ENCODE measurements around the gene PVR.
A peak's percentile ranks its signal among the peaks of the same experiment; 100 is the strongest.
"Not testable (repeated sequence)": the region's sequence is repeated elsewhere in the genome, so short reads cannot be mapped to it uniquely, and the experiment has no call there.

PVR gene

DNA sequence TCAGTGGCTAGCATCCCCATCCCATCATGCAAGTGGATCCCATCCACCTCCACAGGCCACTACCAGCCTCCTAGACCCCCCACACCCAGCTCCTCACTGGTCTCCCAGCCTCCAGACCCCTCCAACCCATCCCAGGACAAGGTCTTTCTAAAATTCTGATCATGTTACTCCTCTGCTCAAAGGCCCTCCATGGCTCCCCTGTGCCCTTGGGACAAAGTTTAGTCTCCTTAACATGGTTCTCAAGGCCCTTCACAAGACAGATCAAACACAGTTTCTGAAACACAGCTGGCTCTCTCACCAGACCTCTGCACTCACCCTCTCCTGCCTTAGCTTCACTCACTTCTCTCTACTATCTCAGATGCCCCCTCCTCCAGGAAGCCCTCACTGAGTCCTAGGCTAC is 36.8 kb downstream of the PVR start:
- DNase-seq = no peak

DNA sequence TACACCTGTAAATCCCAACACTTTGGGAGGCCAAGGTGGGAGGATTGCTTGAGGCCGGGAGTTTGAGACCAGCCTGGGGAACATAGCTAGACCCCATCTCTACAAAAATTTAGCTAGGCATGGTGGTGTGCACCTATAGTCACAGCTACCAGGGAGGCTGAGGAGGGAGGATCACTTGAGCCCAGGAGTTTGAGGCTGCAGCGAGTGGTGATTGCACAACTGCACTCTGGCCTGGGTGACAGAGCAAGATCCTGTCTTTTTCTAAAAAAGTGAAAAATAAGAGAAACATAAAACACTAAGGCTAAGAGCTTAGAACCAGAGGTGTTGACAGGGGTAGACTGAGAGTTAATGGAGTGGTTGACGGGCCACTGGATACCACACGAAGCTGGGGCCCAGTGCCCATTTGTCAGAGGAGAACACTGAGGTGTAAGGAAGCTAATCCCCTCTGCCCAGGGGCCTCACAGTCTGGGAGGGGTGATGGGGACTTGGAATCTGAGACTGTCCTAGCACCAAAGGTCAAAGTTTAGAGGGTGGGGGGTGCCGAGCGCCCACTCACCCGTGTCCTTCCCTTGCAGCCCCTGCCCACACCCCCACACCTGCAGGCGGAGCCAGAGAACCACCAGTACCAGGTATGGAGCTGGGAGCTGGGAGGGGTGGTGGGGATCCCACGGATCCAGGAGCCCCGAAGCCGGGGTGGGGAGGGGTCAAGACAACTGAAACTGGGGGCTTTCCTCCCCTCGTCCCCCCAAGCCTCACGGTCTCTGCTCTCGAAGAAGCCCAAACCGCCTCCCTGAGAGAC is 38.5 kb downstream of the PVR start:
- DNase-seq = no peak

DNA sequence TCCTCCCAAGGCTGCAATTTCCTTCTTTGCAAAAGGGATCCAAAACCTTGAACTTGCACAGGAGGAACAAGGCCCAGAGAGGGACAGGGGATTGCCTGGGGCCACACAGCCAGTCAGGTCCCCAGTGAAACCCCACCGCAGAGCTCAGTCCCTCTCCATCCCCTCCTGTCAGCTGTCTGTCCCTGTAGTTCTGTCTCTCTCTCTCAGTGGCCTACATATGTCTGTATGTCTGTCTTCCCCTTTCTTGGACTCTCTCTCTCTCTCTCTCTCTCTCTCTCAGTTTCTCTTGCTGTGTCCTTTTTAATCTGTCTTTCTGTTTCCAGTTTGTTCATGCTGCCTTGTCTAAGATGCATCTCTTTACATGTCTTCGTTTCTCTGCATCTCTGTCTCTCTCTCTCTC is 39.1 kb downstream of the PVR start:
- DNase-seq = no peak

DNA sequence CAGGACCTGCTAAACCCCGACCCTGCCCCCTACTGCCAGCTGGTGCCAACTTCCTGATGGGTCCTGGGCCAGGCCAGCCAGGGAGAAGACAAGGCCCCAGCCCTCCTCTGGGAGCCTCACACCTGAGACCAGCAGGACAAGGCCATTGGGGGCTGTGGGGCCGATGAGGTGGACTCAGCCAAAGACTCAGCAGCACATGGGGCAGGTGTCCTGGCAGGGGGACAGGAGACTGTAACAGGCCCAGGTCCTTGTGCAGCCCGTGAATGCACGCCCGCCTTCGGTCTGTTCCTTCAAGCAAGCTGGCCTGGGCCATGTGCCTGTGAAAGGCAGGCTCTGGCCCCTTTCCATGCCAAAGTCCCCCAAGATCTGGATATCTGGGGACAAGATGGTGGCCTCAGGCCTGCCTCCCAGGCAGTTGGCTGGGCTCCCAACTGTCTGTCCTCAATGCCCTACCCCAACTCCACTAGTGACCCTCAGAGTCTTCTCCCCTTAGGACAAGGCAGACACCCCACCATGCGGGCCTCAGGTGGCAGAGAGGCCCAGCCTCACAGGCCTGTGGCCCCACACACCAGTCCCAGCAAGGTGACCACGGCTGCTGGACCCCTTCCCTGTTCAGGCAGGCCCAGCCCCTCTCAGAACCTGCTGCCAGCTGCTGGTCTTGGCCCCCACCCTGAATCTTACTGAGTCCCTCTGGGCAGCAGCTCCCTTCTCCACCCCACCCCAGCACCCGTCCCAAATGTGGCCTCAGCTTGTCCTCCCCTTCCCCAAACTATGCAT is 39.9 kb downstream of the PVR start:
- no peak for DNase-seq

DNA sequence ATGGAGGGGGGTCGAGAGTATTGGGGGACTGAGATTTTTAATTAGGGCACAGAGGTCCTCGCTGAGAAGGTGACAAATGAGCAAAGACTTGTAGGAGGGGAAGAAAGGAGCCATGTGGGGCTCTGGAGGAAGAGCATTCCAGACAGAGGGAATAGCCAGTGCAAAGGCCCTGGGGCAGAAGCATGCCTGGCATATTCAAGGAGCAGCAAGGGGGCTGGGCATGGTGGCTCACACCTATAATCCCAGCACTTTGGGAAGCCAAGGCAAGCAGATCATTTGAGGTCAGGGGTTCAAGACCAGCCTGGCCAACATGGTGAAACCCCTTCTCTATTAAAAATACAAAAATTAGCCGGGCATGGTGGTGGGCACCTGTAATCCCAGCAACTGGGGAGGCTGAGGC is 40.7 kb downstream of the PVR start:
- not testable (repeated sequence) for DNase-seq

DNA sequence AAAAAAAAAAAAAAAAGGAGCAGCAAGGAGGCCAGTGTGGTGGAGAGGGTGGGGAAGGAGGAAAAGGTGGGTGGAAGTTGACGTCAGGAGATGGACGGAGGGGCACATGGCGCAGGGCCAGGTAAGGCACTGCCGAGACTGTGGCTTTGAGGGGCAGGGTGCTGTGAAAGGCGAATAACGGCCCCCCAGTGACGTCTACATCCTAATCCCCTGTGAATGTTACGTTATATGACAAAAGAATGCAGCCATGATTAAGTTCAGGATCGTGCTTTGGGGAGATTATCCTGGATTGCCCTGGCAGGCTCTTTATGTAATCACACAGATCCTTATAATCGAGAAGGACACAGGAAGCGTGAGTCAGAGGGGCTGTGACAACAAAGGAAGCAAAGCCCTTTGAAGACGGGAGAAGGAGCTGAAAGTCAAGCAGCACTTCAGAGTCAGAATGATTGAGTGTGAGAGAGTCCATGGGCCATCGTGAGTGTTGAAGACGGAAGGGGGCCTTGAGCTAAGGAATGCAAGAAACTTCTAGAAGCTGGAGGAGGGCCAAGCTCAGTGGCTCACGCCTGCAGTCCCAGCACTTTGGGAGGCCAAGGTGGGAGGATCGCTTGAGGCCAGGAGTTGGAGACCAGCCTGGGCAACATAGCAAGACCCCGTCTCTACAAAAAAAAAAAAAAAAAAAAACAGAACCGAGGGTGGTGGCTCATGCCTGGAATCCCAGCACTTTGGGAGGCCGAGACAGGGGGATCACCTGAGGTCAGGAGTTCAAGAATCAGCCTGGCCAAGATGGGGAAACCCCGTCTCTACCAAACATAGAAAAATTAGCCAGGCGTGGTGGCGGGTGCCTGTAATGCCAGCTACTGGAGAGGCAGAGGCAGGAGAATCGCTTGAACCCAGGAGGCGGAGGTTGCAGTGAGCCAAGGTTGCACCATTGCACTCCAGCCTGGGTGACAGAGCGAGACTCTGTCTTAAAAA is 41.5 kb downstream of the PVR start:
- no peak for DNase-seq

DNA sequence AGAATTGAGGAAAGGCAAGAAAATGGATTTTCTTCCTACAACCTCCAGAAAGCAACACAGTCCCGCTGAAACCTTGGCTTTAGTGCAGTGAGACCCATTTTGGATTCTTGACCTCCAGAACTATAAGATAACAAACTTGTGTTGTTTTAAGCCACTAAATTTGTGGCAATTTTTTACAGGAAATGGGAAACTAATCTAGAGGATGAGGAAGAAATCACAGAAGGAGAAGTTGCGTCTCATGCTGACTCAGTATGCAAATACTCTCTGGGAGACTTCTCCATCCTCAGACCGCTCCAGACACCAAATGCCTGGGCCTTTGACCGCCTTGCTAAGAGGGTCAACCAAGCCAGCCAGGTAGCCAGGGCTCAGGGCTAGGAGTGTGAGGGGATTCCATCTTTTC is 42.2 kb downstream of the PVR start:
- no peak for DNase-seq

DNA sequence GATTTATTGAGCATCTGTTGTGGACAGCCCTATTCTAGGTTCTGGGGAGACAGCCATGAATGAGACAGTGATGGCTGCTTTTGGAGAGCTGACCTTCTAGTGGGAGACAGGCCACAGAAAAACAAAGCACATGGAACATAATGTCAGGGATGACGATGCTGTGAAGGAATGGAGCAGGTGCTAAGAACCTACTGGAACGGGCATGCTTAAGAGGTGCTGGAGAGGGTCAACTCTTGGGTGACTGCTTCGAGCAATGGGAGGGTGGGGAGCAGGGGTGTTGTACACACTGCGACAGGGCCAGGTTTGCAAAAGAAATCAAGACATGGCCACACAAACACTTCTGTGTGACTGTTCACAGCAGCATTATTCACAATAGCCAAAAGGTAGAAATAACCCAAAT is 43.2 kb downstream of the PVR start:
- DNase-seq = no peak

DNA sequence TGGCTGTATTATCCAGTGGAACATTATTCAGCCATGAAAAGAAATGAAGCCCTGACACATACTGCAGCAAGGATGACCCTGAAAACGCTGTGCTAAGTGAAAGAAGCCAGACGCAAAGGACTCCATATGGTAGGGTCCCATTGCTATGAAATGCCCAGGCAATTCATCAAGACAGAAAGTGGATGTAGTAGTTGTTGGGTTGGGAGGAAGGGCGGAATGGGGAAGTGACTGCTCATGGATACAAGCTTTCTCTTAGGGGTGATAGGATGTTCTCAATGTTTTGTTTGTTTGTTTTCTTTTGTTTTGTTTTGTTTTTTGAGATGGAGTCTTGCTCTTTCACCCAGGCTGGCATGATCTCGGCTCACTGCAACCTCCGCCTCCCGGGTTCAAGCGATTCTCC is 44.2 kb downstream of the PVR start:
- no peak for DNase-seq

DNA sequence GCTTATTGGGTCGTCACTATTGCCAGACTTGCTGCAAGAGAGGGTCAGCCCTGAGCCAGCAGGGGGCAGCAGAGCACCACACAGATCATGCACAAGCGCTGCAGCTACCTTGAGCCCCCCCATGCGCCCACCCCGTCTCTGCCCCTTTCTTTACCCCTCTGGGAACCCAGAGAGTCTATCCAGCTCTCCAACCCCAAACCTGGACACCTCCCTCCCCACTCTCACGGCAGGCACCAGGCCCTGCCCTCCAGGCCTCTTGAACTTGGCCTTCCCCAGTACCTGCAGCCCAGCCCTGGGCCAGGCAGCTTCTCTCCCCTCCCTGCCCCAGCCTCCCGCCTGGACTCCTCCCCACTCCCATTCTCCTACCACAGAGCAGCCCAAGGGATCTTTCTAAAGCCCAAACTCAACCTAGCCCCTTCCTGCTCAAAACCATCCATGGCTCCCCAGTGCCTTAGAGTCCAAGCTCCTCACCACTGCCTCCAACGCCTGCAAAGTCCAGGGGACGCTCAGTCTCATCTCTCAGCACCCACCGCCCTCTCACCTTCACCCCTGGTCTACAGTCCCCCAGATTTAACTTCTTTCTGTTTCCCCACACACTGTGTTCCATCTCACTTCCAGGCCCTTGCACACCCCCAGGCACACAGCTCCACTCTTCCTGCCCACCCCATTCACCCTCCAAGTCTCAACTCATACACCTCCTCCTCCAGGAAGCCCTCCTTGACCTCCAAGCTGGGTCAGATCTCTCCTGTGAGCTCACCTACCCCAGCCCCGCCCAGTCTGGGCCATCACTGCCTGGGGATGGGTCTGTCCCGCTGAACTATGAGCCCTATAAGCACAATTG is 45.8 kb downstream of the PVR start:
- peak; percentile 83 to 87 for DNase-seq

DNA sequence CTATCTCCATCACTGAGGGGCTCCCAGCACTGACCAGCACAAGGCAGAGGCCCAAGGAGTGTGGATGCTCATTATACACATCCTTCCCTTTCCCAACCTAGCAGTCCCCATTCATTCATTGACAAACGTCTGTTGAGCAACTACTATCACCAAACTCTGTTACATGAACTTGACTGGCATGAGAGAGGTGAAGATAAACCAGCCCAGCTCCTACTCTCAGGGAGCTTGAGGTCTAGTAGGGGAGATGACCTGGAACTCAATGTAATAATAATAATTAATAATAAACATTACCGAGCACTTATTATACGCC is 46.4 kb downstream of the PVR start:
- DNase-seq = no peak

DNA sequence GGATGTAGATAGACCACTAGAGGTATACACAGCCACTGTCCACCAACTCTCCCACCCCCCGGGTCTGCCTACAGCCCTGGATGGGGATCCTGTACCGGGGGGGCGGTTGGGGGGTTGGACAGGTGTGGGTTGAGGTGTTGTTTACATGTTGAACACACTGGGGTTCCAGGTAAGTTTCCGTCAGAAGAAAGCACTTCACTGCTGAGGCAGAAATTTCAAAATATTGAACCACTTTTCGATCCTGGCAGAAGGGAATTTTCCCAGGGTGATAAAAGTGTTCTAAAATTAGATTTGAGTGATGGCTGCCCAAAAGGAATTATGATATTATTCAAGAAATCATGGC is 48.6 kb downstream of the PVR start:
- no peak for DNase-seq

DNA sequence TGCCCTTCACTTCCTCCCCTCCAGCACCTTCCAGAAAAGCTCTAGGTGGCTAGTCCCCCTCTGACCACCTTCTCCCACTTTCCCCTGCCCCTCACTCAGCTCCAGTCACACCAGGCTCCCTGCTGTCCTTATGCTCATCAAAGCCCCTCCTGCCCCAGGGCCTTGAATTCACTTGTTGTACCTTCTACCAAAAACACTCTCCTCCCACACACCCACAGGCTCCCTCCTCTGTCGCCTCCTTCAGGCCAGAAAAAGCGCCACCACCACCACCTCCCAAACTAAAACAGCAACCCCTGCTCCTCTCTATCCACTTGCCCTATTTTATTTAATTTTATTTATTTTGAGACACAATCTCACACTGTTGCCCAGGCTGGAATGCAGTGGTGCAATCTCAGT is 50.5 kb downstream of the PVR start:
- peak; percentile 40 to 52 for DNase-seq

DNA sequence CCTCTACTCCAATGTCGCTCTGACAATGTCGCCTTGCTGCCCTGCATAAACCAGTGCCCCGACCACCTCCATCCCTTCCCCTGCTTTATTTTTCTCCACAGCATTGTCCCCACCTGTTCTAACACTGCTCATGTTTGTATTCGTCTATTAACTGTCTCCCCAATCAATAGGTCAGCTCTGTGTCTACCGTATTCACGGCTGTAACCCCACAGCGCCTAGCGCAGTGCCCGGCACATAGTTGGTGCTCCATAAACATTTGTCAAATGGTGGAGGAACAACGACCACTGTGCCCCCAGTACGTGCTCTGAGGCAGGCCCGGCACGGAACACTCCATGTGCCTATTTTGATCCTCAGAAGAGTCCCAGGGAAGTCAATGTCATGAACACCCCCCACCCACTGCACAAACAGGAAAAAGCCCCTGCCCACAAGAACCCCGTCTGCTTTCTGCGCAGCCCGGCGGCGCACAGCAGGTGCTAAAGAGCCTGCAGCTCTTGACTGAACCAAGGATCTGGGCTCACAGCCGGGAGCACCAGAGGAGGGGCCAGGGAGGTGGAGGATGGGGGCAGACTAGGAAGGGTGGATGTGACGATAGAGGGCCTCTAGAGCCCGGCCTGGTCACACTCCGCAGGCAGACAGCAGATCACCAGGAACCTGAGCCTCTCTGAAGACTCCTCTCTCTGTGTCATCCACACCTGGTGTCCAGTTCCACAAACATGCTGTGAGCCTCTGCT is 53.4 kb downstream of the PVR start:
- DNase-seq = no peak

DNA sequence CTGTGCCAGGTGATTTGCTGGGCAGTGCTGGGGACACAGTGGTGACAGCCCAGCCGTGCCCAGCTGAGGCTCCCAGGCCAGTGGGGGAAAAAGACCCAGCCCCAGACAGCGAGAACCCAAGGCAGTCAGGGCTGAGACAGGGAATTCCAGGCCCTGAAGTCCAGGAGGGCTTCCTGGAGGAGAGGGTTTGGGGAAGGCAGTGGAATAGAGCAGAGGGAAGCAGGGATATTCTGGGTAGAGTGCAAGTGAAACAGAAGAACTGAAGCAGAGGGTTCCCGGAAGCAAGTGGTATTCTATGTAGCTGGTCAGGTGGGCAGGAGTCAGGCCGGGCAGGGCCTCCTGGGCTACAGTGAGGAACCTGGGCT is 53.9 kb downstream of the PVR start:
- no peak for DNase-seq

DNA sequence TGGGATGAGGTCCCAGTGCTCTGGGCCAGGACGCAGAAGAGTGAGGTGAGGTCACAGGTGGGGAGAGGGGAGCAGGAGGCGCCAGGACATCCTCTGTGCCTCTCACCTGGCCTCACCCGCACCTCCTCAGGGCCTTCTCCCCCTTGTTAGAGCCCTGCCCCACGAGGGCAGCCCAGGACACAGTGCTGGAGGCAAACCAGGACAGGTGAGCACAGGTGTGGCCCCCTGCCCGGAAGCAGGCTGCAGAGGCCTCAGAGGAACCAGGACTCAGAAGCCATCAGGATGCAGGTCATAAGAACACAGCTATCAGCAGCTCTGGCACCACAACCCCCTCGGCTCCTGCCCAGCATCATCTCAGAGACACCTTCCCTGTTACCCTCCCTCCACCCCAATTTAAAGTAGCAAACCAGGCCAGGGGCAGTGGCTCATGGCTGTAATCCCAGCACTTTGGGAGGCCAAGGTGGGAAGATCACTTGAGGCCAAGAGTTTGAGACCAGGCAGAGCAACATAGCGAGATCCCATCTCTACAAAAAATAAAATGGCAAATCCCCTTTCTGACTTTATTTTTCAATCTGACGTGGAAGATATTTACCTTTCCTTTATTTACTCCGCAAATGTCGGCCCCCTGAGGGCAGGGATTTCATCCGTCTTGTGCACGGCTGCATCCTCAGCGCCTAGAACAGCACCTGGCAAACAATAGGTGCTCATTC is 54.9 kb downstream of the PVR start, which contains the start of gene CEACAM16:
TSS of gene CEACAM16 (plus strand) at position 660 of the 710 bp plus-strand sequence. CDS start 2,306 bp downstream, outside the sequence.
- DNase-seq = no peak

DNA sequence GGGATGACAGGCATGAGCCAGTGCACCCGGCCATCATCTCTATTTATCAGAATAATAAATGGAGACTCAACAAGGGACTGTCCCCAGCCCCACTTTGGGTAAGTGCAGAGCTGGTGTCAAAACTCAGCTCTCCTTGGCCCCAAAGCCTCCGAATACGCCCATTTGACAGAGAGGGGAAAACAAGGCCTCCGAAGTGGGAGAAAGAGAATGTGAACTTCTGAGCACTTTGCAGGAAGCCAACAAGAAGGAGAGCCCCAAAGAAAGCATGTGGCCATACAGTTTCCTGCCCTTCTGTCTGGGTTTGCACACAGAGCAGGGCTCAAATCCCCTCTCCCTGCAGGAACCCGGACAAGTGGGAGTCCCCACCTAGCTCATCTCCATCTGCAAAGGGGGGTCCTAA is 56.8 kb downstream of the PVR start:
- no peak for DNase-seq

DNA sequence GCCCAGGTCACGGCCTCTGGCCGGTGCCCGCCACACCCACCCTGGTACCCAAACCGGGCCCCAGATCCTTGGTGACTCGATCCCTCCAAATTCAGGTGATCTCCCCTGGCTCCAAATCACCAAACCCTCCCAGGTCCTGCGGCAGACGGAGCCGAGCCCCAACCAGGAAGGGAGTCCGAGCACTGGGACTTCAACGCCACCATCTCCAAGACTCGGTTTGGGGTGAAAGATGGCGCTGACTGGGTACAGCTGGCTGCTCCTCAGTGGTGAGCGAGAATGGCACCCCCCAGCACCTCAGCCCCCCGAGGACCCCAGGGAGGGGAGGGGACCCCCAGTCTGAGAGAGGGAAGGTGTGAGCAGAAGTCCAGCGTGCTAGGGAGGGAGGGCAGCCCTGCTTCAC is 57.5 kb downstream of the PVR start:
- no peak for DNase-seq

DNA sequence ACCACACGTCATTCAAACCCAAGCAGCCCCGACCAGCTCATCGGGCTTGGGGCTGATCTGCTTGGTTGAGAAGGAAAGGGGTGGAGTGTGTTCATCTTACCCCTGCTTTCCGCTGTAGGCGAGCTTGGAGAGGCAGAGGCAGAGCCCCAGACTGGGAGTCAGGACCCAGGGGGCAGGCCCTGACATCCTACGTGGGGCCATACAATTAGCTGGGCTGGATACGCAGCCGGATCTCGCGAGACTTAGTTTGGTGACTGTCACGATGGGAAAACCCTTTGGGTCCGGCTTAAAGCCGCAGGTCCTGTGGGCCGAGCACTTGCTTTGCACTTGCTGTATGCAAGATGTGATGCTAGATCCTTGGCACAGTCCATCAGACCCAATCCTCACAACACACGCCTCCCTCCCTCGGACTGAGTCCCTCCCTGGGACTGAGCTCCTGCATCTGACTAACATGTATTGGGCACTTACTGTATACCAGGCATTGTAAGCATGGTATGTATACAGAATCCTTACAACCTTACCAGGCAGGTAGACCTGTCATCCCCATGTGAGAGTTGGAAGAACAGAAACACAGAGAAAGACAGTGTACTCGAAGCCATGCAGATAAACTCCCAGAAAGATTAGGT is 59.0 kb downstream of the PVR start:
- DNase-seq = no peak

DNA sequence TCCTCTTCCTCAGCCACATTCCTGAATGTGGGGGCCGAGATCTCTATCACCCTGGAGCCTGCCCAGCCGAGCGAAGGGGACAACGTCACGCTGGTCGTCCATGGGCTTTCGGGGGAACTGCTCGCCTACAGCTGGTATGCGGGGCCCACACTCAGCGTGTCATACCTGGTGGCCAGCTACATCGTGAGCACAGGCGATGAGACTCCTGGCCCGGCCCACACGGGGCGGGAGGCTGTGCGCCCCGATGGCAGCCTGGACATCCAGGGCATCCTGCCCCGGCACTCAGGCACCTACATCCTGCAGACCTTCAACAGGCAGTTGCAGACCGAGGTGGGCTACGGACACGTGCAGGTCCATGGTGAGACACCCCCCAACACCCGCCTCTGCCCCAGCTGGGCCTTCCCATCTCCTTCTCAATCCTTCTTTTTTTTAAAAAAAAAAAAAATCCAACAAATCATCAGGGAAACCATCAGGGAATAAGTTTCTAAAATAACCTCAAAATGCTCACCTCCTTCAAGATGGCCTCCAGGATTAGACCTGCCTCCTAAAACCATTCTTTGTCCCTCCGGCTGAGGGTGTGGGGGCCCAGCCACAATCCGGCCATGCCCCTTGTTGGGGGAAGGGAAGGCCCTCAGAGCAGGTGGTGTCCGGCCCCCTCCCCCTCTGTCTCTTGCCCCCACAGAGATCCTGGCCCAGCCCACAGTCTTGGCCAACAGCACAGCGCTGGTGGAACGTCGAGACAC is 59.8 kb downstream of the PVR start:
- no peak for DNase-seq
